Measurements from ENCODE around the gene ZFHX2.

The ZFHX2 gene

DNA sequence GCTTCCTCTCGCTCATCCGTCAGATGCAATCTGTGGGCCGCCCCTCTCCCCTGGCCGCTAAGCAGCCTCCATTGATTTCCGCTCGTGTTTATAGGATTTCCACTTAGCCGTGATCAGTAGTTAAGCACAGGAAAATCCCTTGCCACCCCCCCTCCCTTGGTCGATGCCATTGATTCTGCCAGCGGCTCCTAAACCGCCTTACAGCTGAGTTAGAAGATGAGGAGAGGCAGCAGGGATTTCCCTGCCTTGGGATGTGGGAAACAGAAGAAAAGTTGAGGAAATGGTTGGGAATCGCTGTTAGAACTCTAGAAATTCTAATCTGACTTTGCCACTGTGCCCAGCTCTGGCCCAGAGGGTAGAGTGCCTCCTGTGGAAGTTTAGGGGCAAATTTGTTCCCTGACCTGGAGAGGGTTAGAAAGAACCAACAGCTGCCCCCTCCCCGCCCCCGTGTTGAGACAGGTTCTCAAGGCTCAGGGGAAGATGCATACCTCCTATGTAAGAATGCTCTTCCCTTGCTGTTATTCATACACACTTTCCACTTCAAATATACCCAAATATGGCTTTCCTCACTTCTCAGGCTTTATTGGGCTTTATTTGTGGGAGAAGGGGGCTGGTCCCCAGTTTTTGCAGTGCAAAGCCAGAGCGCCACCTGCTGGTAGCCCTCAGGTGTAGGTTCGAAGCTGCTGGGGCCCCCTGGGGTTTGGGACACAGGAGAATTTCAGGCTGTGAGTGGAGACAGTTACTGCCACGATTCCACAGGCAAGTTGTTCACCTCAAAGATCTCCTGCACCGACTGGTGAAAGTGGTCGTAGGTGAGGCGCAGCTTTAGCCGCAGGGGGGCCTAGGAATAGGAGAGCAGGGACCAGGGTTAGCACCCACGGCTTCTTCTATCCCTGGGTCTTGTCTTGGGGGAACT lies 7.7 kb upstream of the ZFHX2 start:
- no peak for DNase-seq

DNA sequence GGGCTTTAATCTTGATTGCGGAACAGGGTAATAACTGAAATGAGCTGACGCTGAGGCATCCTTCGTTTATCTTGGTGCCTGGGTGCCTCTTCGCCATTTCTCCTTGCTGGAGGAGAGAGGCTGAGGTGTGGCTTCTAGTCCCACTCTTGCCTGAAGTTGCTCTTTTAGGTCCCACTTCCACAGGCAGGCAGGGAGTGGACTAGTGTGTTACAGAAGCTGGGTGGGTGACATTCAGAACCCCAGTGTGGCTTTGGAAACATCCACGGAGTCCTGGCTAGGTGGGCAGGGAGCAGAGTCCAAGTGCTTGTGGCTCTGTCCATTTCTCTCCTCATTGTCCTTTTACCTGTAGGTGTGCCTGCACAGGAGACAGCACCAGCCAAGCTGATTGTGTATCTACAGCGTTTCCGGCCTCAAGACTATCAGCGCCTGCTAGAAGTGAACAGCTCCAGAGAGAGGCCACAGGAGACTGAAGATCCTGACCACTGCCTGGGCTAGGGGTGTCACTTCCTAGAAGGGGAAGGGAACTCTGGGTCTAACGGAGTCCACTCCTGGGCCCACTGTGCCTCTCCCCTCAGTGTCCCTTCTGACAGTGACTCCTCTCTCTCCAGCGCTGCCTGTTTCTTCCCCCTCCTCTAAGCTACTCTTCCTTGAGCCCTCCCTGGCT lies 6.9 kb upstream of the ZFHX2 start:
- no peak for DNase-seq

DNA sequence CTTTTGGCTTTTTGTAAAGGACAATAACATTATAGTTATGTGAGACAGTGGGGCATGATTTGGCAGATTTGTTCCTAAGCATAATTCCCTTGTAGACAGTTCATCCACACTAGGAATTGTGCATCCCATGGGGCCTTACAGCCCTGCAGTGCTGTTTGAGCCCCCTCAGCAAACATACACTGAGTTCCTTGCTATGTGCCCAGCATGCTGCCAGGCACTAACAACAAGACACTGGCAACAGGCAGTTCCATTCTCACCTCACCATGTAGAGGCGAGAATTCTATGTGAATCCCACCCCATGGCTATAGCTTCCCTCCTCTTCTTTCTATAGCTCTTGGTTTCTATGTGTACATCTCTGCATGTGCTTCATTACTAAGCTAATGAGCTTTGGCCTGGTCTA lies 6.4 kb upstream of the ZFHX2 start:
- no peak for DNase-seq

DNA sequence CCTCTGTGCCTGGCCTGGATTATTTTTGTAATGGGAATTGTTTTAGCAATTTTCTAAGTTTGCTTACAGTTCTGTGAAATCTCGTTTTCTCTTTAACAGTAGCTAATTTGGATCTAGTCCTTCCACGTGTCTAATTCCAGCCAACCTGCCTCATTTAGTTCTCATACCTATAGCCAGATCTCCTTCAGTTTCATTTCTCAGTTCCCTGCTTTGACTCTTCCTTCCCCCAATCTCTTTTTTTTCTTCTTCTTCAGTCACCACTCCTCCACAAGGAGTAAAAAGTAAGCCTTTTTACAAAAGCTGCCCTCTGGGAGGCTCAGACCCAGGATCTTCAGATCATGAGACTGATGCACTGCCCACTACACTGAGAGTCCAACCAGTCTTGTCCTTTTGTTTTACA lies 6.0 kb upstream of the ZFHX2 start:
- DNase-seq: no peak

DNA sequence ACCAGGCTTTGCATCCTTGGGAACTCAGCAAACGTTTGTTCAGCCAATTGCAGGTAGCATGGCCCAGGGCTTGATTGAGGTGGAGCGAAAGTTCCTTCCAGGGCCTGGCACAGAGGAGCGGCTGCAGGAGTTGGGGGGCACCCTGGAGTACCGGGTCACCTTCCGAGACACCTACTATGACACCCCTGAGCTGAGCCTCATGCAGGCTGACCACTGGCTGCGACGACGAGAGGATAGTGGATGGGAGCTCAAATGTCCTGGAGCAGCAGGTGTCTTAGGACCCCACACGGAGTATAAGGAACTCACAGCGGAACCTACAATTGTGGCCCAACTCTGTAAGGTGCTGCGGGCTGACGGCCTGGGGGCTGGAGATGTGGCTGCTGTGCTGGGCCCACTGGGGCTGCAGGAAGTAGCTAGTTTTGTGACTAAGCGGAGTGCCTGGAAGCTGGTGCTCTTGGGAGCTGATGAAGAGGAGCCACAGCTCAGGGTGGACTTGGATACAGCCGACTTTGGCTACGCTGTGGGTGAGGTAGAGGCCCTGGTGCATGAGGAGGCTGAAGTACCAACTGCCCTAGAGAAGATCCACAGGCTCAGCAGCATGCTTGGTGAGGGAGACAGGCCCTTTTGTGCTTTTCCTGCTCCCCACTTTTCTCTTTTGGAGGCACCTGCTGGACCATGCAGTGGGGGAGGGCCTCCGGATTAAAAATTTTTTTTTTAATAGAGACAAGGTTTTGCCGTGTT lies 5.3 kb upstream of the ZFHX2 start:
- DNase-seq: no peak

DNA sequence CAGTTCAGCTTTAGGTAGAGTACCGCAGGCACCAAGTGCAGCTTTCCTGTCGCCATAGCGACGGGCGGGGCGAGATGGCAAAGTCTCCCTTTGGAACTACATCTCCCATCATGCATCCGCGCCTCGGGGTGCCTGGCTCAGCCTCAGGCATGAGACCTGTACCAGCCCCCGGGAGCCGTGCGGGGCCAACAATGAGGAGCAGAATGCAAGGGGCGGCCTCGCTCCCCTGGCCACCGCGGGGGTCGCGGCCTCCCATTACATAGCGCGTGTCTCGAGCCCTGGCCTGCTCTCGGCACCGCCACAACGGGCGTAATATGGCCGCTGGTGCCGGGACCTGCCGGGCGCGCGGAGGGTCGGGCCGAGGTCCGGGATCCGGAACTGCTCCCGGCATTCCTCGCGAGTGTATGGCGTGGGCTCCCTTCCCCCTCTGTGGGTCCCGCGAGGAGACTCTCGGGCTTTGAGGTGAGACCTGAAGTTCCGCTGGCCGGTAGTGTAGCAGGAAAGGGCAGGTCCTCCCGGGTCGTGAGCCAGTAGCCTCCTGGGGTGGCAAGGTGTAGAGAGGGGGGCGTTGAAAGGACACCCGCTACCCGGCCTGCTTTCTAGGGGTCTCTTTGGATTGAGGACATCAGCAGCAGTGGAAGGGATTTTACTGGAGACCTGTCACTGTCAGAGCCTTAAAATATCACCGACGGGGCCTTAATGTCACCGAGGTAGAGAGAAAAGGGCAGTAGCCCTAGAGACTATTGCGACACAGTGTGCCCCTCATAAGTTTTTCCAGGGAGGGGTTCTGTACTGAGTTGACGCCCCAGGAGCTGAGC lies 4.5 kb upstream of the ZFHX2 start, which contains the start of gene THTPA:
Gene THTPA (plus strand): TSS at position 390 of the 818 bp plus-strand sequence. CDS start 487 bp downstream, outside the sequence.
- DNase-seq: peak; percentile 95

DNA sequence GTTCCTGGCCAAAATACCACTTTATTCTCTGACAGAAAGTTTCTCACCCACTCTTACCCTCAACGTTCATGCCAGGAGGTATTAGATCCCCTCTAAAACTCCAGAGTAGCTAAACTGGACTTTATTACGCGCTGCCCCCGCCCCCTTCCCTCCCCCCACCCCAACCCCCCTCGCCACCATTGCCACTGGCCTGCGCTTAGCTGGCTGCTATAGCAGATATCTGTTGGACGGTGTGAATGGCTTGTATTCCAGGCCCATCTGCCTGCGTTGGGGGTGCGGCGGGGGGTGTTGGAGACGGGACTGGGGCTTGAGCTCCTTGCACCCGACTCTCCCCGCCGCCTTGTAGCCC lies 3.9 kb upstream of the ZFHX2 start:
- no peak for DNase-seq

DNA sequence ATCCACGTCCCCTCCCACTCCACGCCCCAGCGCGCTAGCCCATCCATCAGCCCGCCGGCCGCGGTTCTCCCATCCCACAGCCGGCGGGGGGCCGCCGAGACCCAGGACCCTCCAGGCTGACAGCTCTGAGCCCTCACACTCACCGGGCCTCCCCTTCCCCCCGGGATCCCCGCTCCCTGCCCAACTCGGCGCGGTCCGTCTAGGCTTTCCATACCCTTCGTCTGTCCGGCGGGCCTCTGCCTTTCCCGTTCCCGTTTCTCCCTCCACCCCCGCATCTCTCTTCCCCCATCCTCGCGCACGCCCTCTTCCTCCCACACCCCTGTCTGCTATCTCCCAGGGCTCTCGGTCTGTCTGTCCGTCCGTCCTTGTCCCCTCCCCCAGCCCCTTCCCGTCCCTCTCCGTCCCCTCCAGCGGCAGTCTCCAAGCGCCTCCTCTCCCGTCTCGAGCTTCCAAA lies 726 bp downstream of the ZFHX2 start:
- peak; percentile 46 for DNase-seq

DNA sequence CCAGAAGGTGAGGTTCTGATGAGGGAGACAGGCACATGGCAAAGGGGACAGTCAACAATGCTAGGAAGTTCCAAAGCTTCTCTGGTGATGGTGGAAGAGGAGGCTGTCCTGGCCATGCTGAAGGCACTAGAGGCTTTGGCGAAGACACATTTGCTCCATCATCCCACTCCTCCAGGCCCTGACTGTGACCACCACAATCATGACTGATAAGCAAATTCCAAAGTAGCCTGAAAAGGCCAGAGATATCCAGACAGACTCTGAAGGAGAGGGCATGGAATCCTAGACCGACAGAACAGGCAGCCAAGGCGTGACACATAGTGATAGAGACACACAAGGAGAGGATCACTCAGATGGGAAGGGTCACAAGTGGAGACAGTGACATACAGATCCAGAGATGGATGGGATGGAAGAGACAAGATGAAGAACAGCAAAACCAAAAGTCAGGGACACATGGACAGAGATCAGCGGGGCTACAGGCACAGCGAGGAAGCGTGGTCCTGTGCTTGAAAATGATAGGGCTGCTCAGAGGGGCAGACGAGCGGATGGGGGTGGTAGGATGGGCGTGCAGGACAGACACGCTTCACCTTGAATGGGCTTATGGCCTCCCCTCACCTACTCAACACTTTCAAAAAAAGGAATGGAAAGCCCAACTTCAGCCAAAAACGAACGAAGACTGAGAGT lies 1.3 kb downstream of the ZFHX2 start:
- DNase-seq: no peak

DNA sequence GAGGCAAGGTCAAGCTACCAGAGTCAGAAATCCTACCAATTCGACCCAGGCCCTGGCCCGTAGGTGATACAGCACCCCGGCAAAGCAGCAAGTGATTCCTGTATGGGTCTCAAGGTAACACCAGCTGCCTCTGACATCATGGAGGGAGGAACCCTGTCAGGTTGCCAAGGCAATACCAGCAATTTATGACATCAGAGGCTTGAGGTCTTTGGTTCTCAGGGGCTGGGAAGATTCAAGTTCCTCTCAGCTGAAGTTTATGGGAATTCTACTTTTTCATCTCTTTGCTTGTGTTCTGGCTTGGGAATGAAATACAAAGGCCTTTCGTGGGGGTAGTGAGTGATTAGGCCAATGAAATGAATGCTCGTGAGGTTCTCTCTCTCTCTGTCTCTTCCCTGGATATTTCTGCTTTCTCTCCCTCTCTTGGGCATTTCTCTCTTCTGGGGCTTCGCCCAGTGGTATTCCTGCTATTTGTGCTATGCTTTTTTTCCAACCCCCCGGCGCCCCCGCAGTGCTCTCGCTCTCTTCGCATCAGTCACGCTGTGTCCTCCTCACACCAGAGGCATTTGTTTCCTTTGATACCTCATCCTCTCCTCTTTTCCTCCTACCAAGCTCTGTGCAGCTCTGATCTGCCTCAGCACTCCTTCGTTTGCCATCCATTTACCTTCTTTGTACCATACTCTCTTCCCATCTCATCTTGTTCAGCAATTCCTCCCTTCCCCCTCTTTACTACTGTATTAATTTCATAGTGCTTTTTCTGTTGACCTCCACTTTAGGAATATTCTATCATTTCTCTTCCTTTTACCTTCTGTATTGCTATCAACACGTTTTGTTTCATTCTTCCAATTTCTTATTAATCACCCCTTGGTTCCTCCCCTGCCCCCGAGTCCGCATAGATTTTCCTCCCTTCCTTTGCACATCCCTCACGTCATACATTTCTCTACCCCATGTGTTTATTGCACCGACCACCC lies 2.9 kb downstream of the ZFHX2 start:
- no peak for DNase-seq

DNA sequence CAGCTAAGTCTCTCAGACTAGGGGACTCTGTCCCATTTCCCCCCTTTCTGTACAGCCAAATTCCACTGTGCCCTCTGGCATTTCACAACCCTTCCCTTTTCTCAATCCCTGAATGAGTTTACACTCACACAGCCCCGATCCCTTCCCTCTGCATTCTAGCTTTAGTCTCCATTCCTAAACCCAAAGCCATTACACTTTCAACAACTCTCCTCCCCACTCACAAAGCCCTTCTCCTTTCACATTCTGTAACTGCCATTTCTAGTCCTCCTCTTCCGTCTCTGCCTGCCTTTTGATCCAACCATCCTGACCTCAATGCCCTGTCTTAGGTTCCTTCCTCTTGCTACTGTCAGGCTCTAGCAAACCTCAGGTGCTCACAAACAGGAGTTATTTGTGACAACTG lies 3.6 kb downstream of the ZFHX2 start:
- DNase-seq: no peak

DNA sequence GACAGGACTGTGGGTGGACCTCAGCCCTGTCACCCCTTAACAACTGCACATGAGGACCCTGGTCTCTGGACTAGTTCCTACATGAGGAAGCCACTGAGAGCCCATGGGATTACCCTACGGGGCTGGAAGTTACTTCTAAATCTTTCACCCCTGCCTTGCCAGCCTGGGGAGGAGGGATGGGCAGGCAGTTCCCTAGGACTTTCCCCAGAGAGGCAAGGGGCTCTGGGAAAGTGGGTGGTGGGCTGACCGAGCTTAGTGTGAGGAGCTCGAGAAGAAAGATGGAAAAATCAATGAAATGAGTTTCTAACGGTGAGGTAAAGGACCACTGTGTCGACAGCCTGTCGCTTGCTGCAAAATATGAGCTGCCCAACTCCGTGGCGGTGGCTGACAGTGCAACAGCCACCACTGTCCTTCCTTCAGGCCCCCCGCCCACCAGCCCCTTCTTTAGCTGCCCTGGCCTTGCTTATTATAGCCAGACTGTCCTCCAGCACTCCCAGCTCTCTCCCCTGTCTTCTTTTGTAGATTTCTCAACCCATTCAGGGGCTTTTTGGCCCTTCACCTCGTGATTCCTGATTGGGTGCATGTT lies 5.0 kb downstream of the ZFHX2 start:
- no peak for DNase-seq

DNA sequence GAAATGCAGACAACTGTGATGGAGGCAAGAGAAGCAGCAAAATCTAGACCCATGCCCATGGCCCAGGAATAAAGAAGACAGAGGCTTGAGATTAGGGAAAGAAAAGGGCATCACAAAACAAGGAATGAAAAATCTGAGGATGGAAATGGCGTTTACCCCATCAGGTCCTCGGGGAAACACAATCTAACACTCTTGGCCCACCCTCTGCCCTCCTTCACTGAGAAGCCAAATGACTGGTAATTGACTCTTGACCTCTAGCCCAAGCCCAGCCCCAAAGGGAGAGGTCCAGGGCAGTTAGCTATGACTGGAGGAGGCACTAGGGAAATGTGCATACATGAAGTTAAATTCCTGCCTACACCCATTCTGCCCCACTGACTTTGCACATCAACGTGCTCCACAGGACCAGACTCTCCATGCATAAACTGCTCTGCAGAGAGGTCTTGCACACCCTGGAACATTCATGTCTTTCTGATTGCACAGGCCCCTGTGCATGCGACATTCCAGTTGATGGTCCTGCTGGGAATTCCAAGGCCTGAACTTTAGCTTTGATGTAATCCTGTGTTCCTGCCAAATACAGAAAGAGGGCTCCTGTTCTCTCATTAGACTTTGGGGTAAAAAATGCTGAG lies 5.7 kb downstream of the ZFHX2 start:
- no peak for DNase-seq

DNA sequence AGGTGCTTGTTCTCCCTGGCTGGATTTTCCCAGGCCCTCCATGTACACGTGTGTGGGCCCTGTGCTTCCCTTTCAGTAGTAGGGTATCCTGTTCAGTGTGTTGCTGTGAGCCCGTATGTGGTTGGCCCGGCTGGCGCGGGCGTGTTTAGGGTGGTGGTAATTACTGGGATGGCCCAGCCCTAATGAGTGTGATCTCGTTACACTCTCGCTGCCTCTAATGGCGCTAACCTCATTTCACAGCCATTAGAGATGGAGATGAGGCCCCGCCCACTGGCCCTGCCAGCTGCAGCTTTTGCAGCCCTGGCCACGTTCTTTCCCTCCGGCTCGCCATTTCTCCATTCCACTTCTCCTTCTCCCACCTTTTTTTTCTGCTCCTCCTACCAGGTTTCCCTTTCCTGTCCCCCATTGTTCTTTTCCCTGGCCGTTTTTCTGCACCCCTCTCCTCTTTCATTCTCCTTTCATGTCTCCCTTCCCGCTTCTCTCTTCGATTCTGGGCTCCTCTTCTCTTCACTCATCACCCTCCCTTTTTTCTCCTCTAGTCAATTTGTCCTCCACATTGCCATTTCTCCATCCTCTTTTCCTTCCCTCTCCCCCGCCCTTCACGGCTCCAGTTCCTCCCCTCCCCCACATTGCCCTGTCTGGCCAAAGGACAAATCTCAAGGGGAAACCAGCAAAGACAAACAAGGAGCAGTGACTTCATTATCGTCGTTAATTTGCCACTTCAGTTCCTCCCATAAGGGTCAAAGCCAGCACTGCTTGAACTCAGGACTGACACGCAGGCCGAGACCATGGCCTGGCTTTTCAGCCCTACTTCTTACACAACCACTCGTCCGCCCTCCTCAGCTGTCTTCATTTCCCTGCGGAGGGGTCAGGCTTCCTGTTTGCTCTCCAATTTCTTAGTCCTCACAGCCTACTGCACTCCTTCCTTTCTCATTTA lies 6.8 kb downstream of the ZFHX2 start:
- no peak for DNase-seq

DNA sequence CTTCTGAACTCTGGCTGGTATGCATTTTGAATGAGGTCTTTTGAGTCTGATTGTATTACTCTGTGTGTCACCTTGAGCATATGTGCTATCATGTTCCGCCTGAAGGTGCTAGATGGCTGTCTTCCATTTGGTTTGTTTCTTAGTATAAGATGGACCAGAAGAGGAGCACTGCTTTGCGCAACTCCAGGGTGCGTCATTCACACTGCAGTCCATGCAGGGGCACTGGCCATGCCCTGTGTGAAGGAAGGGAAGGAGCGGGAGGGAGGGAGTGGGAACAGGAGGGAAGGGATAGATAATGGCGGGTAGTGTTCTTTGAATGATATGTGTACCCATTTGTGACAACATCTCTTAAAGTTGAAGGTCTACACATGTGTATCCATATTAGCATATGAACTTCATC lies 8.2 kb downstream of the ZFHX2 start:
- DNase-seq: no peak

DNA sequence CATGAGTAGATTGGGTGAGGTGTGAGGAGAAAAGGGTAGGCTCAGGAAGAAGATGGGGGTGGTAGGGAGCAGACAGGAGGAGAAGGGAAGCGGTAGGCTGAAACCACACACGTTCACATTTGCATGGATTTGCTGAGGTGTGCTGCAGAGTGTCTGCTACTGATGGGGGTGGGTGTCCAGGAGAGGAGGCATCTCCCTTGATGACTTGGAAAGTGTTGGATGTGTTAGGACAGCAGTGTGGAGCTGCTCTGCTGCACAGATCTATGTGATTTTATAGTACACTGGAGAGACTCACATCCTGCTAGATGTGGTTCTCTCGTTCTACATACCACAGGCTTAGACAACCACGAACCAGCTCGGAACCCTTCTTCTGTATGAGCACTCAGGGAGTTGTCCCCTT lies 9.3 kb downstream of the ZFHX2 start:
- DNase-seq: no peak

DNA sequence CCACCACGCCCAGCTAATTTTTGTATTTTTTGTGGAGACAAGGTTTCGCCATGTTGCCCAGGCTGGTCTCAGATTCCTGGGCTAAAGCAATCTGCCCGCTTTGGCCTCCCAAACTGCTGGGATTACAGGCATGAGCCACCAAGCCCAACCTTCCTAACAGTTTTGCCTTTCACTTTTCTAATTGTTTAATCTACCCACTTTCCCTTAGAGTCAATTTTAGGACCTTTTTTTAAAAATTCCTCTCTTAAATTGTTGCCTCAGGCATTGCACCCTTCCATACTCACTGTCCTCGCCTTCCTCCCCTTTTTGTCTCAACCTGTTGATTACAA lies 11.5 kb downstream of the ZFHX2 start:
- no peak for DNase-seq

DNA sequence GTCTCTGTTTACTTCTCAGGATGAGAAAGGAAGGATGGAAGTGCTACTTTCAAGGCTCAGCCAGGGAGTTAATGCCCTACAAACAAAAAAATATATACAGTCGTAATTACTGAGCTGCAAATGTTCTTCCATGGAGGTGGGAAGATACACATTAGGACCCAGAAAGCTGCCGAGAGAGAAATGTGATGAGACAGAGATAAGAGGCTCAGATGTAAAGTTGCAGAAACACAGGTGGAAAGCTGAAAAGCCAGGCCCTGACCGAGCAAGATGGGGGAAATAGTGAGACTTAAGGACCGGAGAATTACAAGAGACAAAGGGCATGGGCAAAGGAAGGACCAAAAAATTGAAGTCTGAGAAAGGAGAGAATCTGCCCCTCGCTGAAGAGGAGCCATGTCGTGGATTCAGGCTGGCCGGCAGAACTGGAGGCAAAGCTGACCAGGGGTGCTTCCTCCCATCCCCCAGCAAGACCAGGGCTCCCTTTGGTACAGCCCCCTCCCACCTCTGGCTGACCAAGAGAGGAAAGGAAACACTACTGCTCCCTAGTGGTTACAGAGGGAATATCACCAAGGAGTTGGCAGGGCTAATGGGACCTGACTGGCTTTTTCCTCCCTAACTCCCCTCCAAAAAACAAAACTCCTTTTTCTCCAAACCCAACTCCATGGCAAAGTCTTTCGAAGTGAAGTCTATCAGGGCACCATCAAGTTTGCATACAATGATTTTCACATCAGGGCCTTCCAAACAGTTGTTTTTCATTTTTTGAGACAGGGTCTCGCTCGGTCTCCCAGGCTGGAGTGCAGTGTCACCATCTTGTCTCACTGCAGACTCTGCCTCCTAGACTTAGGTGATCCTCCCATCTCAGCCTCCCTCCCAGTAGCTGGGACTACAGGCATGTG lies 12.1 kb downstream of the ZFHX2 start:
- DNase-seq: no peak

All from right hindlimb (tissue), 1 donor.